ENCODE results near the gene MYO1B.

- TF ChIP-seq CTCF (conservative IDR thresholded peaks at IDR 0.05 in 1 of 2, IDR thresholded peaks at IDR 0.05 in 1 of 2; ENCODE audit: low read depth in 1 of 2, low read length in 2 of 2) (no peak), EZH2 (IDR thresholded peaks at IDR 0.05; ENCODE audit: low read length, missing control alignments) (no peak)
Observed at GRCh38 chr2:191312662-191313061, 67.5 kb downstream of the MYO1B start.

Measured in fibroblast of lung (primary cell).